Measurements from ENCODE around the gene AIM2.
A peak's percentile ranks its signal among the peaks of the same experiment; 100 is the strongest.

The AIM2 gene

DNA sequence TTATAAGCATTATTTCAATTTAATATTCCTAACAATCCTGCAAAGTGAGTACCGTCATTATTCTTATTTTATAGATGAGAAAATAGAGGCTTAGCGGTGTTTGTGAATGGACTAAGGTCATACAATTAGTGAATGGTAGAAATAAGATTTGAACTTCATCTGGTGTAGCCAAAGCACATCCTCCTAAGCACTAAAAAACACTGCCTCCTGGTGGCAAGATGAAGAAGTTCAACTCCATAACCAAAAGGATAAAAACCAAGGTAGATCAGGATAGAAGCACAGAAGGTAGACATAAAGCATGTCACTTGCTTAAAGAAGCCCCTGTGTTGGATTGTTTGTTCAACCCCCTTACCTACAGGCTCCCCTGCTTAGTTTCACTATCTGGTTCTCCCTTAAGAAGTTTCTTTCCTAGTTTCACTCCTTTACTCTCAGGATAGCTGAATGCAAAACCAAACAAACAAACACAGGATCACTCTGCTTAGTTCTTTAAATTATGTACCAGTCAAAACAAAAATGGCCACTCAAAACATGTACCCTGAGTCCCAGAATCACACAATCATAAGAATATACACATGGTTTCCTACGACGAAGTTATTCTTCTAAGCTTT lies 12.7 kb upstream of the AIM2 start:
- H3K4me3 ChIP-seq (ENCODE audit: low read depth, low read length): no peak overlapping the region
- DNase-seq (ENCODE audit: low read depth): peak; percentile 60
- TF ChIP-seq CTCF (IDR thresholded peaks at IDR 0.05; ENCODE audit: insufficient read depth, low read depth, low read length, missing control alignments): peak; percentile 76

- no peak for TF ChIP-seq CTCF (IDR thresholded peaks at IDR 0.05; ENCODE audit: insufficient read depth, low read depth, low read length, missing control alignments)
- DNase-seq (ENCODE audit: low read depth): no peak
- no peak overlapping the region for H3K4me3 ChIP-seq (ENCODE audit: low read depth, low read length)
Measured at GRCh38 chr1:159088546-159089183, 12.1 kb upstream of the AIM2 start.

- DNase-seq (ENCODE audit: low read depth): no peak
- no peak overlapping the region for H3K4me3 ChIP-seq (ENCODE audit: low read depth, low read length)
- no peak for TF ChIP-seq CTCF (IDR thresholded peaks at IDR 0.05; ENCODE audit: insufficient read depth, low read depth, low read length, missing control alignments)
Measured at GRCh38 chr1:159088050-159088449, 11.5 kb upstream of the AIM2 start.

DNA sequence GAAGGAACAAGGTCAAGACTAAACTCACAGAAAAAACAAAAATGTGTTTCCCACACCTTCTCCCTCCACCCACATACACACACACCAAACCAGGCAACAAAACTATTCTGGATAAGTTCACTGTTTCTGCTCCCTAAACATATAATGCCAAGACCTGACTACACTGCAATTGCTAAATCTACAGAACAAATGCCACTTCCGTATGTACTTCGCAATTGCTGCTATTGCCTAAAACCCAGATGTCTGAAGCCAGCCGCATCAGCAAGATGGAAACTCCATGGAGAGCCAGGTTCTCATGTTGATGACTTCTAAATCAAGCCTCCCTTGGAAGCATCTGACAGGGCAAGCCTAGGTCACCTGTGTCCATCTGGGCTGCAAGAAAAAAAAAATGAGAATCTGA lies 8.3 kb upstream of the AIM2 start:
- no peak overlapping the region for H3K4me3 ChIP-seq (ENCODE audit: low read depth, low read length)
- no peak for DNase-seq (ENCODE audit: low read depth)
- no peak for TF ChIP-seq CTCF (IDR thresholded peaks at IDR 0.05; ENCODE audit: insufficient read depth, low read depth, low read length, missing control alignments)

- no peak for DNase-seq (ENCODE audit: low read depth)
- H3K4me3 ChIP-seq (ENCODE audit: low read depth, low read length): no peak overlapping the region
- TF ChIP-seq CTCF (IDR thresholded peaks at IDR 0.05; ENCODE audit: insufficient read depth, low read depth, low read length, missing control alignments): no peak
Measured at GRCh38 chr1:159084152-159084551, 7.6 kb upstream of the AIM2 start.

GRCh38 chr1:159083013-159083412 lies 6.4 kb upstream of the AIM2 start:
- TF ChIP-seq CTCF (IDR thresholded peaks at IDR 0.05; ENCODE audit: insufficient read depth, low read depth, low read length, missing control alignments): no peak
- no peak overlapping the region for H3K4me3 ChIP-seq (ENCODE audit: low read depth, low read length)
- no peak for DNase-seq (ENCODE audit: low read depth)

GRCh38 chr1:159081626-159082025 lies 5.1 kb upstream of the AIM2 start:
- H3K4me3 ChIP-seq (ENCODE audit: low read depth, low read length): no peak overlapping the region
- DNase-seq (ENCODE audit: low read depth): no peak
- no peak for TF ChIP-seq CTCF (IDR thresholded peaks at IDR 0.05; ENCODE audit: insufficient read depth, low read depth, low read length, missing control alignments)

All from GM12865 (cell line).